IMR-90 (cell line): ENCODE data around the gene RBBP6. TPM values are rescaled to one million over a fixed set of nuclear protein-coding genes. Genes with fewer than 3 reads are reported as not detected.

ENCODE experiments used
- ATAC-seq: fragments of 200-7000 bp; cut with Tn5 transposase; 2 replicates; pipeline ENCODE4 v1.9.1; 2020; ENCODE audit warnings: low read depth, mild to moderate bottlenecking, moderate library complexity
- BruUV-seq: library from RNA; stranded (reverse); fragments of 400-500 nt; replicated peaks from 2 replicates; lab custom pipeline; 2021; lab: Mats Ljungman, UMichigan
- CTCF ChIA-PET: fragments of 300-600 bp; formaldehyde crosslinking; extraction: SDS; loops from one replicate; lab custom pipeline; 2021; ENCODE audit warnings: antibody characterized with exemption; lab: Yijun Ruan, JAX
- POLR2A ChIA-PET: fragments of 300-600 bp; sonication (Branson Sonifier 250); formaldehyde crosslinking; loops from one replicate; lab custom pipeline; 2022; ENCODE audit warnings: antibody characterized with exemption; ENCODE audit not compliant: unreplicated experiment; lab: Charles Lee
- DNase-seq: peaks from one replicate; pipeline ENCODE4 v3.0.0; 2013
- H2AFZ ChIP-seq: replicated peaks from 2 replicates; pipeline ENCODE3; 2013; ENCODE audit warnings: low read length, mild to moderate bottlenecking; ENCODE audit not compliant: poor library complexity
- H2AK5ac ChIP-seq: 2 replicates; pipeline ENCODE4 v1.6.1; 2013; ENCODE audit warnings: low read depth, low read length, inconsistent platforms
- H2AK9ac ChIP-seq: replicated peaks from 2 replicates; pipeline ENCODE3; 2013; ENCODE audit warnings: mild to moderate bottlenecking, low read depth, low read length, moderate library complexity; ENCODE audit not compliant: poor library complexity
- H2BK120ac ChIP-seq: 2 replicates; pipeline ENCODE4 v1.6.1; 2013; ENCODE audit warnings: low read depth, low read length, inconsistent platforms
- H2BK15ac ChIP-seq: 3 replicates; pipeline ENCODE4 v1.6.1; 2013; ENCODE audit warnings: low read depth, low read length, inconsistent platforms
- H2BK20ac ChIP-seq: 2 replicates; pipeline ENCODE4 v1.6.1; 2013; ENCODE audit warnings: low read depth, mild to moderate bottlenecking, inconsistent platforms, low read length, moderate library complexity
- H2BK5ac ChIP-seq: 2 replicates; pipeline ENCODE4 v1.6.1; 2013; ENCODE audit warnings: mild to moderate bottlenecking, low read depth, low read length, inconsistent platforms; ENCODE audit not compliant: poor library complexity, severe bottlenecking
- H3K14ac ChIP-seq: replicated peaks from 2 replicates; pipeline ENCODE4 v1.6.1; 2013; ENCODE audit warnings: low read depth, low read length, inconsistent platforms
- H3K18ac ChIP-seq: 2 replicates; pipeline ENCODE4 v1.6.1; 2013; ENCODE audit warnings: low read depth, low read length, control low read depth
- H3K23ac ChIP-seq: 2 replicates; pipeline ENCODE4 v1.6.1; 2013; ENCODE audit warnings: low read depth, low read length, inconsistent platforms
- H3K27ac ChIP-seq: 2 replicates; pipeline ENCODE4 v1.5.1; 2013; ENCODE audit warnings: mild to moderate bottlenecking, control low read depth, low read length; ENCODE audit not compliant: insufficient read depth
- H3K27me3 ChIP-seq: 2 replicates; pipeline ENCODE4 v1.6.1; 2013; ENCODE audit warnings: low read length; ENCODE audit not compliant: control insufficient read depth, insufficient read depth
- H3K36me3 ChIP-seq: 2 replicates; pipeline ENCODE4 v1.6.1; 2013; ENCODE audit warnings: low read length, mixed read lengths; ENCODE audit not compliant: control insufficient read depth, insufficient read depth
- H3K4ac ChIP-seq: 2 replicates; pipeline ENCODE4 v1.6.1; 2013; ENCODE audit warnings: low read depth, low read length, inconsistent platforms
- H3K4me1 ChIP-seq: 2 replicates; pipeline ENCODE4 v1.6.1; 2013; ENCODE audit warnings: low read length, mixed read lengths; ENCODE audit not compliant: control insufficient read depth, insufficient read depth
- H3K4me2 ChIP-seq: 2 replicates; pipeline ENCODE4 v1.6.1; 2013; ENCODE audit warnings: low read depth, mild to moderate bottlenecking, control low read depth, low read length, moderate library complexity
- H3K4me3 ChIP-seq: 2 replicates; pipeline ENCODE4 v1.5.1; 2013; ENCODE audit warnings: low read depth, mild to moderate bottlenecking, control low read depth, low read length, moderate library complexity; ENCODE audit not compliant: insufficient read depth
- H3K56ac ChIP-seq: 2 replicates; pipeline ENCODE4 v1.6.1; 2013; ENCODE audit warnings: low read length, inconsistent platforms; ENCODE audit not compliant: insufficient read depth; ENCODE audit errors: extremely low read depth
- H3K79me1 ChIP-seq, 2 experiments: 2 replicates each; pipeline ENCODE4 v1.6.1; 2013; ENCODE audit warnings: low read length in 2 of 2, inconsistent platforms in 1 of 2, low read depth in 1 of 2
- H3K9ac ChIP-seq: 2 replicates; pipeline ENCODE4 v1.6.1; 2013; ENCODE audit warnings: low read depth, low read length, control low read depth
- H3K9me1 ChIP-seq: 2 replicates; pipeline ENCODE4 v1.6.1; 2013; ENCODE audit warnings: low read length, inconsistent platforms; ENCODE audit not compliant: insufficient read depth
- H3K9me3 ChIP-seq: 2 replicates; pipeline ENCODE4 v1.6.1; 2013; ENCODE audit warnings: low read length; ENCODE audit not compliant: control insufficient read depth, insufficient read depth
- H4K20me1 ChIP-seq: 2 replicates; pipeline ENCODE4 v1.6.1; 2013; ENCODE audit warnings: low read length, inconsistent platforms; ENCODE audit not compliant: insufficient read depth
- H4K5ac ChIP-seq: 2 replicates; pipeline ENCODE4 v1.6.1; 2013; ENCODE audit warnings: mild to moderate bottlenecking, low read depth, low read length, control low read depth
- H4K8ac ChIP-seq, 2 experiments: 2 replicates each; pipeline ENCODE4 v1.6.1; 2013; ENCODE audit warnings: low read depth in 2 of 2, low read length in 2 of 2, control low read depth in 1 of 2, inconsistent platforms in 1 of 2
- H4K91ac ChIP-seq: 2 replicates; pipeline ENCODE4 v1.6.1; 2013; ENCODE audit warnings: low read depth, low read length, inconsistent platforms; ENCODE audit not compliant: insufficient read depth
- BHLHE40 ChIP-seq: fragments of 150-350 bp; IDR thresholded peaks from 2 replicates; pipeline ENCODE4 v1.6.1; 2016; ENCODE audit warnings: mild to moderate bottlenecking, low read depth, low read length
- CEBPB ChIP-seq: IDR thresholded peaks from 2 replicates; pipeline ENCODE4 v1.6.1; 2012; ENCODE audit warnings: low read depth, low read length, improper control_type of control experiment
- FOS ChIP-seq: fragments of 150-350 bp; IDR thresholded peaks from 2 replicates; pipeline ENCODE4 v1.6.1; 2016; ENCODE audit warnings: low read depth, low read length
- MAFK ChIP-seq: IDR thresholded peaks from 2 replicates; pipeline ENCODE4 v1.6.1; 2012; ENCODE audit warnings: low read depth, low read length, improper control_type of control experiment
- MXI1 ChIP-seq: IDR thresholded peaks from 2 replicates; pipeline ENCODE4 v1.6.1; 2012; ENCODE audit warnings: low read depth, mild to moderate bottlenecking, low read length, moderate library complexity, borderline replicate concordance
- NFE2L2 ChIP-seq: fragments of 150-350 bp; IDR thresholded peaks from 2 replicates; pipeline ENCODE4 v1.6.1; 2016; ENCODE audit warnings: low read depth, mild to moderate bottlenecking, low read length
- POLR2A ChIP-seq: IDR thresholded peaks from 2 replicates; pipeline ENCODE4 v1.6.1; 2012; ENCODE audit warnings: mild to moderate bottlenecking, low read depth, low read length
- RFX5 ChIP-seq: IDR thresholded peaks from 2 replicates; pipeline ENCODE4 v1.8.0; 2012; ENCODE audit warnings: low read depth, mild to moderate bottlenecking, low read length, moderate library complexity
- SMC3 ChIP-seq: fragments of 150-350 bp; IDR thresholded peaks from 2 replicates; pipeline ENCODE4 v1.6.1; 2016; ENCODE audit warnings: low read depth, mild to moderate bottlenecking, antibody characterized with exemption, low read length, moderate library complexity
- USF2 ChIP-seq: fragments of 150-350 bp; IDR thresholded peaks from 2 replicates; pipeline ENCODE4 v1.6.1; 2017; ENCODE audit warnings: mild to moderate bottlenecking, antibody characterized with exemption, low read length, low read depth
- whole genome bisulfite sequencing, 2 experiments: methylation state at CpG; one replicate each; pipeline versions ENCODE4 v1.1.5 to v1.1.7; 2013; ENCODE audit warnings: missing lambda C conversion rate in 2 of 2; ENCODE audit not compliant: insufficient read length in 1 of 2; ENCODE audit errors: extremely low coverage in 2 of 2; 5-methylcytosine and 5-hydroxymethylcytosine counted together
- dilution Hi-C: fragments of 300-500 bp; cut with HindIII; formaldehyde crosslinking; loops from one replicate; pipeline ENCODE4 v1.14.3; 2018; ENCODE audit warnings: low sequenced_read_pairs; ENCODE audit not compliant: unreplicated experiment
- in situ Hi-C: fragments of 300-500 bp; cut with MboI; formaldehyde crosslinking; loops from 3 replicates; pipeline ENCODE4 v1.14.3; 2019; ENCODE audit warnings: low sequenced_read_pairs, inconsistent platforms, mixed read lengths
- intact Hi-C: fragments of 100-400 bp; cut with micrococcal nuclease; formaldehyde crosslinking; loops from 2 replicates; pipeline ENCODE4 v1.10.0; 2022
- polyA plus RNA-seq, 3 experiments: library from polyadenylated mRNA; depleted of rRNA; stranded (reverse); fragments of >200 nt; gene quantifications; 2 replicates each; pipeline ENCODE4 v1.2.3, GENCODE V29; 2012; ENCODE audit warnings: low replicate concordance in 1 of 3
- total RNA-seq: library from RNA; depleted of rRNA; stranded (reverse); fragments of >200 nt; gene quantifications from 2 replicates; pipeline ENCODE4 v1.2.3, GENCODE V29; 2012
- TF ChIP-seq, protein P1 (sequence below): conservative IDR thresholded peaks from 2 replicates; pipeline ENCODE4 v1.5.1; 2012; ENCODE audit warnings: mild to moderate bottlenecking, low read depth, low read length, improper control_type of control experiment

Gene RBBP6
- total and polyA plus RNA-seq, 2 of the 4 experiments (the other 2 are of a cell fraction), result 7.2 to 17.8 TPM

GRCh38 chr16:24507959-24508480 is 31.3 kb upstream of the RBBP6 start:
- no peak overlapping the region for H3K9ac ChIP-seq
- H4K91ac ChIP-seq, result no peak overlapping the region
- no CpG with 5 or more reads among the region's 5 CpGs for WGBS, 2 experiments
- H3K18ac ChIP-seq, result no peak overlapping the region
- POLR2A ChIA-PET, result no interaction called here
- H2BK120ac ChIP-seq, result no peak overlapping the region
- H2BK15ac ChIP-seq, result no peak overlapping the region
- H3K23ac ChIP-seq, result no peak overlapping the region
- H3K4me3 ChIP-seq, result no peak overlapping the region
- CTCF ChIA-PET, result no interaction called here
- no peaks in the 10 kb centered on the region for H3K9me1 ChIP-seq
- no peak overlapping the region for H3K56ac ChIP-seq
- TF ChIP-seq SMC3, result no peak
- TF ChIP-seq FOS, result no peak
- TF ChIP-seq MAFK, result no peak
- TF ChIP-seq, protein P1, sequence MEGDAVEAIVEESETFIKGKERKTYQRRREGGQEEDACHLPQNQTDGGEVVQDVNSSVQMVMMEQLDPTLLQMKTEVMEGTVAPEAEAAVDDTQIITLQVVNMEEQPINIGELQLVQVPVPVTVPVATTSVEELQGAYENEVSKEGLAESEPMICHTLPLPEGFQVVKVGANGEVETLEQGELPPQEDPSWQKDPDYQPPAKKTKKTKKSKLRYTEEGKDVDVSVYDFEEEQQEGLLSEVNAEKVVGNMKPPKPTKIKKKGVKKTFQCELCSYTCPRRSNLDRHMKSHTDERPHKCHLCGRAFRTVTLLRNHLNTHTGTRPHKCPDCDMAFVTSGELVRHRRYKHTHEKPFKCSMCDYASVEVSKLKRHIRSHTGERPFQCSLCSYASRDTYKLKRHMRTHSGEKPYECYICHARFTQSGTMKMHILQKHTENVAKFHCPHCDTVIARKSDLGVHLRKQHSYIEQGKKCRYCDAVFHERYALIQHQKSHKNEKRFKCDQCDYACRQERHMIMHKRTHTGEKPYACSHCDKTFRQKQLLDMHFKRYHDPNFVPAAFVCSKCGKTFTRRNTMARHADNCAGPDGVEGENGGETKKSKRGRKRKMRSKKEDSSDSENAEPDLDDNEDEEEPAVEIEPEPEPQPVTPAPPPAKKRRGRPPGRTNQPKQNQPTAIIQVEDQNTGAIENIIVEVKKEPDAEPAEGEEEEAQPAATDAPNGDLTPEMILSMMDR, result no peak
- TF ChIP-seq USF2, result no peak
- TF ChIP-seq BHLHE40, result no peak
- TF ChIP-seq RFX5, result no peak
- TF ChIP-seq MXI1, result no peak
- no peak for TF ChIP-seq NFE2L2
- no peak for TF ChIP-seq CEBPB
- no peak for TF ChIP-seq POLR2A
- H3K27ac ChIP-seq, result no peak overlapping the region
- no TSS peak for BruUV-seq
- no peak overlapping the region for H2AFZ ChIP-seq
- no peak overlapping the region for H3K4ac ChIP-seq
- no peaks in the 10 kb centered on the region for H3K79me1 ChIP-seq
- peaks cover under 1% of the 10 kb centered on the region; the same call in 1 of the 2 replicates for H3K27me3 ChIP-seq
- no peak overlapping the region for H4K5ac ChIP-seq
- H2AK9ac ChIP-seq, result no peak overlapping the region
- no peaks in the 10 kb centered on the region for H3K36me3 ChIP-seq
- no peaks in the 10 kb centered on the region for H3K9me3 ChIP-seq
- dilution Hi-C loops (no loop called here), intact Hi-C loops (loop anchor here (10.0 kb wide), 1 partner anchor 843 kb away; no protein-coding TSS in a partner anchor), in situ Hi-C loops (loop anchor here (5.0 to 25.0 kb wide), 3 partner anchors 466 to 821 kb away; partner anchors contain the start of gene PLK1)
- H2BK20ac ChIP-seq, result no peak overlapping the region
- H3K14ac ChIP-seq, result no peak overlapping the region
- ATAC-seq, result no peak
- no peaks in the 10 kb centered on the region for H3K4me1 ChIP-seq
- H3K4me2 ChIP-seq, result no peak overlapping the region
- no peak for DNase-seq
- no peak overlapping the region for H4K8ac ChIP-seq
- no peak overlapping the region for H2AK5ac ChIP-seq
- H4K20me1 ChIP-seq, result no peaks in the 10 kb centered on the region
- no peak overlapping the region for H2BK5ac ChIP-seq
